Mesodermal cell (in vitro differentiated cells): ENCODE measurements around the gene SMAD6.

Experiments used
- H3K27ac ChIP-seq: 2 replicates; pipeline ENCODE4 v1.7.0; 2013; ENCODE audit warnings: mild to moderate bottlenecking, low read depth, low read length, moderate library complexity; ENCODE audit not compliant: severe bottlenecking
- H3K36me3 ChIP-seq: 2 replicates; pipeline ENCODE4 v1.7.1; 2013; ENCODE audit warnings: mild to moderate bottlenecking, low read length, moderate library complexity; ENCODE audit not compliant: control insufficient read depth, insufficient read depth
- H3K4me1 ChIP-seq: one replicate; pipeline ENCODE4 v1.7.1; 2013; ENCODE audit warnings: mild to moderate bottlenecking, low read length; ENCODE audit not compliant: insufficient read depth, control insufficient read depth, poor library complexity, severe bottlenecking
- H3K4me3 ChIP-seq: 2 replicates; pipeline ENCODE4 v1.7.0; 2013; ENCODE audit warnings: low read length, control low read depth, mild to moderate bottlenecking; ENCODE audit not compliant: insufficient read depth, poor library complexity, severe bottlenecking; ENCODE audit errors: extremely low read depth
- H3K9me3 ChIP-seq: 2 replicates; pipeline ENCODE4 v1.7.1; 2013; ENCODE audit warnings: mild to moderate bottlenecking, low read length, moderate library complexity; ENCODE audit not compliant: control insufficient read depth
- WGBS, 2 experiments: methylation state at CpG; one replicate each; pipeline ENCODE4 v1.1.5; 2013; ENCODE audit warnings: missing lambda C conversion rate in 2 of 2; ENCODE audit not compliant: insufficient coverage in 2 of 2; 5-methylcytosine and 5-hydroxymethylcytosine counted together

Gene SMAD6

GRCh38 chr15:66703540-66703941 is 1.5 kb downstream of the SMAD6 start:
- Histone ChIP-seq H3K9me3 (no peaks in the 10 kb centered on the region), H3K27ac (peak overlapping the region; percentile 91), H3K4me3 (peak overlapping the region; percentile 97), H3K36me3 (peaks cover 47% of the 10 kb centered on the region), H3K4me1 (peaks cover 36% of the 10 kb centered on the region)
- WGBS, 2 experiments: 0 to 1% methylated on average over 47 to 58 of the region's 59 CpGs

- H3K4me3 ChIP-seq: peak overlapping the region; percentile 97
- peak overlapping the region; percentile 91 for H3K27ac ChIP-seq
- peaks cover 54% of the 10 kb centered on the region for H3K36me3 ChIP-seq
- H3K9me3 ChIP-seq: no peaks in the 10 kb centered on the region
- WGBS, 2 experiments: 9% methylated on average over 17 to 26 of the region's 30 CpGs
- peaks cover 36% of the 10 kb centered on the region for H3K4me1 ChIP-seq
Measured at GRCh38 chr15:66704019-66704802, 2.2 kb downstream of the SMAD6 start.

GRCh38 chr15:66704803-66705153 is 2.7 kb downstream of the SMAD6 start:
- H3K9me3 ChIP-seq: no peaks in the 10 kb centered on the region
- peaks cover 41% of the 10 kb centered on the region for H3K4me1 ChIP-seq
- H3K4me3 ChIP-seq: peak overlapping the region; percentile 97
- 22 to 45% methylated on average over 1 of the region's 1 CpG for WGBS, 2 experiments
- H3K27ac ChIP-seq: peak overlapping the region; percentile 91
- peaks cover 60% of the 10 kb centered on the region for H3K36me3 ChIP-seq

- Histone ChIP-seq H3K36me3 (peaks cover 67% of the 10 kb centered on the region), H3K4me3 (peak overlapping the region; percentile 97), H3K4me1 (peaks cover 41% of the 10 kb centered on the region), H3K9me3 (no peaks in the 10 kb centered on the region), H3K27ac (peak overlapping the region; percentile 91)
- 43 to 78% methylated on average over 1 to 6 of the region's 6 CpGs for WGBS, 2 experiments
Measured at GRCh38 chr15:66705277-66706146, 3.5 kb downstream of the SMAD6 start.

- H3K36me3 ChIP-seq: peaks cover 75% of the 10 kb centered on the region
- WGBS, 2 experiments: 82 to 89% methylated on average over 21 to 22 of the region's 22 CpGs
- H3K9me3 ChIP-seq: no peaks in the 10 kb centered on the region
- peak overlapping the region; percentile 91 for H3K27ac ChIP-seq
- H3K4me3 ChIP-seq: peak overlapping the region; percentile 97
- H3K4me1 ChIP-seq: peaks cover 46% of the 10 kb centered on the region
Measured at GRCh38 chr15:66706225-66706732, 4.2 kb downstream of the SMAD6 start.

GRCh38 chr15:66706840-66707239 is 4.8 kb downstream of the SMAD6 start:
- H3K4me1 ChIP-seq: peaks cover 48% of the 10 kb centered on the region
- peak overlapping the region; percentile 97 for H3K4me3 ChIP-seq
- peaks cover 80% of the 10 kb centered on the region for H3K36me3 ChIP-seq
- H3K9me3 ChIP-seq: no peaks in the 10 kb centered on the region
- WGBS, 2 experiments: 33 to 46% methylated on average over 2 to 3 of the region's 6 CpGs
- H3K27ac ChIP-seq: peak overlapping the region; percentile 91

- Histone ChIP-seq H3K9me3 (no peaks in the 10 kb centered on the region), H3K27ac (peak overlapping the region; percentile 91), H3K4me1 (peaks cover 48% of the 10 kb centered on the region), H3K4me3 (peak overlapping the region; percentile 97), H3K36me3 (peaks cover 87% of the 10 kb centered on the region)
- WGBS, 2 experiments: 28 to 63% methylated on average over 5 to 10 of the region's 16 CpGs
Measured at GRCh38 chr15:66707310-66708082, 5.5 kb downstream of the SMAD6 start.

- WGBS, 2 experiments: 96 to 100% methylated on average over 5 of the region's 7 CpGs
- H3K27ac ChIP-seq: no peak overlapping the region
- H3K4me3 ChIP-seq: peak overlapping the region; percentile 97
- H3K36me3 ChIP-seq: peaks cover 95% of the 10 kb centered on the region
- peaks cover 51% of the 10 kb centered on the region for H3K4me1 ChIP-seq
- H3K9me3 ChIP-seq: no peaks in the 10 kb centered on the region
Measured at GRCh38 chr15:66708389-66708788, 6.4 kb downstream of the SMAD6 start.

- no peak overlapping the region for H3K4me3 ChIP-seq
- 100% methylated on average over 3 of the region's 5 CpGs for WGBS, 2 experiments
- no peaks in the 10 kb centered on the region for H3K9me3 ChIP-seq
- peaks cover 100% of the 10 kb centered on the region for H3K36me3 ChIP-seq
- peaks cover 63% of the 10 kb centered on the region for H3K4me1 ChIP-seq
- H3K27ac ChIP-seq: no peak overlapping the region
Measured at GRCh38 chr15:66709884-66710283, 7.8 kb downstream of the SMAD6 start.

GRCh38 chr15:66711260-66711659 is 9.2 kb downstream of the SMAD6 start:
- Histone ChIP-seq H3K36me3 (peaks cover 100% of the 10 kb centered on the region), H3K9me3 (no peaks in the 10 kb centered on the region), H3K4me1 (peaks cover 65% of the 10 kb centered on the region), H3K27ac (peak overlapping the region; percentile 26), H3K4me3 (no peak overlapping the region)
- WGBS, 2 experiments: 25 to 44% methylated on average over 1 of the region's 2 CpGs
